Measurements from ENCODE around the gene TBC1D12.
"Not testable (repeated sequence)": the region's sequence is repeated elsewhere in the genome, so short reads cannot be mapped to it uniquely, and the experiment has no call there.

TBC1D12 gene

GRCh38 chr10:94402204-94402842, at the start of gene TBC1D12:
Gene TBC1D12, plus strand, starts transcription at chr10:94402541. Its CDS starts 73 bp downstream, at chr10:94402614.
- ATAC-seq (peak; percentile 74), DNase-seq (peak; percentile 57)
- Mint-ChIP-seq H3K9me3 (no peaks in the 10 kb centered on the region), H3K36me3 (ENCODE audit: low read depth) (peaks cover 3% of the 10 kb centered on the region), H3K4me1 (peaks cover 10% of the 10 kb centered on the region), H3K4me3 (peak within 1 kb of the TSS; percentile 75), H3K27ac (no peak within 1 kb of the TSS), H3K27me3 (peaks cover 62% of the 10 kb centered on the region)

GRCh38 chr10:94353336-94353735, 49.0 kb upstream of the TBC1D12 start:
- Mint-ChIP-seq H3K27me3 (no peaks in the 10 kb centered on the region), H3K4me3 (no peak overlapping the region), H3K36me3 (ENCODE audit: low read depth) (peaks cover 64% of the 10 kb centered on the region), H3K27ac (no peak overlapping the region), H3K9me3 (no peaks in the 10 kb centered on the region), H3K4me1 (no peaks in the 10 kb centered on the region)
- ATAC-seq (no peak), DNase-seq (no peak)

- Mint-ChIP-seq H3K27ac (no peak overlapping the region), H3K36me3 (ENCODE audit: low read depth) (peaks cover 71% of the 10 kb centered on the region), H3K27me3 (no peaks in the 10 kb centered on the region), H3K4me1 (peaks cover 15% of the 10 kb centered on the region), H3K4me3 (no peak overlapping the region), H3K9me3 (no peaks in the 10 kb centered on the region)
- ATAC-seq (no peak), DNase-seq (no peak)
These were observed 46.5 kb upstream of the TBC1D12 start for GRCh38 chr10:94355841-94356240.

GRCh38 chr10:94357193-94357592, 45.1 kb upstream of the TBC1D12 start:
- Mint-ChIP-seq H3K4me3 (no peak overlapping the region), H3K36me3 (ENCODE audit: low read depth) (peaks cover 65% of the 10 kb centered on the region), H3K27me3 (no peaks in the 10 kb centered on the region), H3K9me3 (no peaks in the 10 kb centered on the region), H3K27ac (no peak overlapping the region), H3K4me1 (peaks cover 26% of the 10 kb centered on the region)
- no peak for ATAC-seq
- DNase-seq = no peak

GRCh38 chr10:94358480-94358879, 43.9 kb upstream of the TBC1D12 start:
- Mint-ChIP-seq H3K36me3 (ENCODE audit: low read depth) (peaks cover 58% of the 10 kb centered on the region), H3K27ac (no peak overlapping the region), H3K4me3 (no peak overlapping the region), H3K27me3 (no peaks in the 10 kb centered on the region), H3K4me1 (peaks cover 34% of the 10 kb centered on the region), H3K9me3 (no peaks in the 10 kb centered on the region)
- ATAC-seq (no peak), DNase-seq (no peak)

GRCh38 chr10:94361171-94361794, 41.1 kb upstream of the TBC1D12 start:
- H3K27ac Mint-ChIP-seq = peak overlapping the region; percentile 96
- peak overlapping the region; percentile 94 for H3K4me3 Mint-ChIP-seq
- ATAC-seq (no peak), DNase-seq (no peak)
- peaks cover 34% of the 10 kb centered on the region for H3K4me1 Mint-ChIP-seq
- H3K27me3 Mint-ChIP-seq = peaks cover 15% of the 10 kb centered on the region
- H3K9me3 Mint-ChIP-seq = peaks cover 5% of the 10 kb centered on the region
- peaks cover 52% of the 10 kb centered on the region for H3K36me3 Mint-ChIP-seq (ENCODE audit: low read depth)

- ATAC-seq (peak; percentile 100), DNase-seq (peak; percentile 98)
- peaks cover 40% of the 10 kb centered on the region for H3K36me3 Mint-ChIP-seq (ENCODE audit: low read depth)
- H3K4me1 Mint-ChIP-seq = peaks cover 34% of the 10 kb centered on the region
- peak within 1 kb of the TSS; percentile 96 for H3K27ac Mint-ChIP-seq
- peak within 1 kb of the TSS; percentile 94 for H3K4me3 Mint-ChIP-seq
- H3K9me3 Mint-ChIP-seq = peaks cover 5% of the 10 kb centered on the region
- peaks cover 17% of the 10 kb centered on the region for H3K27me3 Mint-ChIP-seq
These were observed 39.7 kb upstream of the TBC1D12 start, which contains the start of gene NOC3L for GRCh38 chr10:94362360-94363250. Gene NOC3L, minus strand, starts transcription at chr10:94362939. Its CDS starts 101 bp downstream, at chr10:94362838.

- DNase-seq = no peak
- peak overlapping the region; percentile 96 for H3K27ac Mint-ChIP-seq
- H3K4me3 Mint-ChIP-seq = peak overlapping the region; percentile 94
- H3K36me3 Mint-ChIP-seq (ENCODE audit: low read depth) = peaks cover 34% of the 10 kb centered on the region
- peaks cover 17% of the 10 kb centered on the region for H3K27me3 Mint-ChIP-seq
- peak; percentile 1 for ATAC-seq
- peaks cover 34% of the 10 kb centered on the region for H3K4me1 Mint-ChIP-seq
- peaks cover 5% of the 10 kb centered on the region for H3K9me3 Mint-ChIP-seq
These were observed 39.1 kb upstream of the TBC1D12 start for GRCh38 chr10:94363251-94363565.

- no peak for ATAC-seq
- DNase-seq = no peak
- H3K4me3 Mint-ChIP-seq = no peak overlapping the region
- peaks cover 22% of the 10 kb centered on the region for H3K36me3 Mint-ChIP-seq (ENCODE audit: low read depth)
- peaks cover 5% of the 10 kb centered on the region for H3K9me3 Mint-ChIP-seq
- peak overlapping the region; percentile 5 for H3K27ac Mint-ChIP-seq
- peaks cover 20% of the 10 kb centered on the region for H3K27me3 Mint-ChIP-seq
- H3K4me1 Mint-ChIP-seq = peaks cover 26% of the 10 kb centered on the region
These were observed 37.9 kb upstream of the TBC1D12 start for GRCh38 chr10:94364482-94364881.

GRCh38 chr10:94366382-94366781, 36.0 kb upstream of the TBC1D12 start:
- ATAC-seq = no peak
- H3K27me3 Mint-ChIP-seq = peaks cover 27% of the 10 kb centered on the region

GRCh38 chr10:94370501-94370900, 31.8 kb upstream of the TBC1D12 start:
- no peaks in the 10 kb centered on the region for H3K4me1 Mint-ChIP-seq
- ATAC-seq (no peak), DNase-seq (no peak)
- no peak overlapping the region for H3K27ac Mint-ChIP-seq
- H3K9me3 Mint-ChIP-seq = no peaks in the 10 kb centered on the region
- no peak overlapping the region for H3K4me3 Mint-ChIP-seq
- no peaks in the 10 kb centered on the region for H3K36me3 Mint-ChIP-seq (ENCODE audit: low read depth)
- peaks cover 33% of the 10 kb centered on the region for H3K27me3 Mint-ChIP-seq

More at GRCh38 chr10:94366382-94366781, 36.0 kb upstream of the TBC1D12 start:
- Mint-ChIP-seq H3K9me3 (peaks cover 5% of the 10 kb centered on the region), H3K4me3 (no peak overlapping the region), H3K36me3 (ENCODE audit: low read depth) (peaks cover 8% of the 10 kb centered on the region), H3K27ac (no peak overlapping the region), H3K4me1 (peaks cover 13% of the 10 kb centered on the region)
- no peak for DNase-seq

GRCh38 chr10:94375374-94375773, 27.0 kb upstream of the TBC1D12 start:
- Mint-ChIP-seq H3K36me3 (ENCODE audit: low read depth) (no peaks in the 10 kb centered on the region), H3K27ac (no peak overlapping the region), H3K4me1 (peaks cover 1% of the 10 kb centered on the region), H3K4me3 (no peak overlapping the region), H3K27me3 (peaks cover 37% of the 10 kb centered on the region), H3K9me3 (no peaks in the 10 kb centered on the region)
- DNase-seq (no peak), ATAC-seq (no peak)

- no peak for ATAC-seq
- Mint-ChIP-seq H3K9me3 (no peaks in the 10 kb centered on the region), H3K27me3 (peaks cover 37% of the 10 kb centered on the region), H3K27ac (no peak overlapping the region), H3K4me3 (no peak overlapping the region), H3K4me1 (peaks cover 1% of the 10 kb centered on the region), H3K36me3 (ENCODE audit: low read depth) (no peaks in the 10 kb centered on the region)
- no peak for DNase-seq
These were observed 25.5 kb upstream of the TBC1D12 start for GRCh38 chr10:94376865-94377264.

- DNase-seq = no peak
- Mint-ChIP-seq H3K4me3 (no peak overlapping the region), H3K4me1 (no peaks in the 10 kb centered on the region), H3K36me3 (ENCODE audit: low read depth) (no peaks in the 10 kb centered on the region), H3K27ac (no peak overlapping the region), H3K9me3 (no peaks in the 10 kb centered on the region), H3K27me3 (peaks cover 6% of the 10 kb centered on the region)
- ATAC-seq = no peak
These were observed 18.8 kb upstream of the TBC1D12 start for GRCh38 chr10:94383530-94383929.

- not testable (repeated sequence) for H3K27me3 Mint-ChIP-seq; H3K4me3 Mint-ChIP-seq; H3K4me1 Mint-ChIP-seq; DNase-seq; H3K27ac Mint-ChIP-seq; ATAC-seq; H3K9me3 Mint-ChIP-seq; H3K36me3 Mint-ChIP-seq (ENCODE audit: low read depth)
These were observed 16.6 kb upstream of the TBC1D12 start for GRCh38 chr10:94385733-94386132.

Measured in activated naive CD8-positive, alpha-beta T cell treated with anti-CD3 and anti-CD28 coated beads, Interleukin-2, amount 50 U/mL, for 24 hours (primary cell).